Astrocyte (in vitro differentiated cells and primary cell): ENCODE measurements around the gene FBXW8.

Experiments used
- EZH2 ChIP-seq: IDR thresholded peaks from 2 replicates; pipeline ENCODE4 v1.6.1; 2012; ENCODE audit warnings: mild to moderate bottlenecking, low read length, inconsistent platforms; ENCODE audit not compliant: insufficient read depth
- TF ChIP-seq, protein P1 (sequence below): IDR thresholded peaks from 2 replicates; pipeline ENCODE4 v1.5.1; 2011; ENCODE audit warnings: low read depth, mild to moderate bottlenecking, inconsistent platforms, low read length, moderate library complexity; ENCODE audit not compliant: insufficient read depth

DNA sequence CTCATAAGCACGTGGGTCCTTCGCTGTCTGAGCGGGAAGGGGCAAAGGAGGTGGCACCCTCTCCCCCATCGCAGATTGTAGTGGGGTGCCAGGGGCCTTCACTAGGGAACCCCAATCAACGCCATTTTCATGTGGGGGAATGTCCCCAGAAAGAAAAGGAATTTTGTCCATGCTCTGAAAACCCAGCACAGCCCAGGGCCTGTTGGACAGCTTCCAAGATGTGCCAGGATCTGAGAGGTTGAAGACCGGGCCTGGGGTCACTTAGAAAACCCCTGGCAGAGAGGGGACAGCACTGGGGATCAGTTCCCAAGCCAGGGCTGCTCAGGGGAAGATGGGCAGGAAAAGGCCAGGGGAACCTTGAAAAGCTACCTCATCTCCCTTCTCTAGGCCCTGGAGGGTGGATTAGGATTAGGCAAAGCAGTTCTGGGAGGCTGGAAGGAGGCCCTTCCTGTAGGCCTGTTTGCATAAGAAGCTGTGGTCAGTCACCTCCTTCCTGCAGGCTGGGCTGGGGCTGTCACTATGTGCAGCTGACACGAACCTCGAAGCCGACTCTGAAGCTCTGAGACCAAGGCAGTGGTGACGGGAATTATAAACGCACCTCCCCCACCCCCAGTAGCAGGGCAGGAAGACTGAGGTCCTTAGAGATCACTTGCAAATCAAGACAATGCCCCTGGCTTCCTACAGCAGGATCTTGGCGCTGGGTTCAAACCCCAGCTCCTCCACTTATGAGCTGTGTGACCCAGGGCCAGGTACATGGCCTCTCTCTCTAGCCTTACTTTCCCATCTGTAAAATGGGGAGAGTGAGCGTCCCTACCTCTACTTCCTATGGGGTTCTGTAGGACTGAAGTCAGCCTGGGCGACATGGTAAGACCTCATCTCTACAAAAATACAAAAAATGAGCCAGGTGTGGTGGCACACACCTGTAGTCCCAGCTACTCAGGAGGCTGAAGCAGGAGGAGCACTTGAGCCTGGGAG, 159.5 kb downstream of the FBXW8 start:
- TF ChIP-seq EZH2: no peak
- TF ChIP-seq, protein P1, sequence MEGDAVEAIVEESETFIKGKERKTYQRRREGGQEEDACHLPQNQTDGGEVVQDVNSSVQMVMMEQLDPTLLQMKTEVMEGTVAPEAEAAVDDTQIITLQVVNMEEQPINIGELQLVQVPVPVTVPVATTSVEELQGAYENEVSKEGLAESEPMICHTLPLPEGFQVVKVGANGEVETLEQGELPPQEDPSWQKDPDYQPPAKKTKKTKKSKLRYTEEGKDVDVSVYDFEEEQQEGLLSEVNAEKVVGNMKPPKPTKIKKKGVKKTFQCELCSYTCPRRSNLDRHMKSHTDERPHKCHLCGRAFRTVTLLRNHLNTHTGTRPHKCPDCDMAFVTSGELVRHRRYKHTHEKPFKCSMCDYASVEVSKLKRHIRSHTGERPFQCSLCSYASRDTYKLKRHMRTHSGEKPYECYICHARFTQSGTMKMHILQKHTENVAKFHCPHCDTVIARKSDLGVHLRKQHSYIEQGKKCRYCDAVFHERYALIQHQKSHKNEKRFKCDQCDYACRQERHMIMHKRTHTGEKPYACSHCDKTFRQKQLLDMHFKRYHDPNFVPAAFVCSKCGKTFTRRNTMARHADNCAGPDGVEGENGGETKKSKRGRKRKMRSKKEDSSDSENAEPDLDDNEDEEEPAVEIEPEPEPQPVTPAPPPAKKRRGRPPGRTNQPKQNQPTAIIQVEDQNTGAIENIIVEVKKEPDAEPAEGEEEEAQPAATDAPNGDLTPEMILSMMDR: no peak
